ENCODE results near the gene SPNS3. TPM values are rescaled to one million over a fixed set of nuclear protein-coding genes. Genes with fewer than 3 reads are reported as not detected.

The SPNS3 gene
- total and polyA plus RNA-seq, 2 donors (not counting 1 experiment from before 2014, with no cell fraction given) = 0.44 to 0.52 TPM

GRCh38 chr17:4506892-4507291 is 73.2 kb downstream of the SPNS3 start:
- POLR2A ChIA-PET = no interaction called here
- Histone ChIP-seq H3K4me3 (ENCODE audit: control extremely low read depth in 1 of 5, extremely low read depth in 1 of 5, insufficient read depth in 1 of 5, low read depth in 2 of 5, low read length in 4 of 5) (no peak overlapping the region), H3K27ac (ENCODE audit: low read length in 2 of 2) (no peak overlapping the region), H3K4me2 (replicated peaks; ENCODE audit: low read depth, low read length, poor library complexity, severe bottlenecking) (no peak overlapping the region), H3K9ac (ENCODE audit: low read length) (no peak overlapping the region), H3K79me2 (ENCODE audit: control insufficient read depth, insufficient read depth, low read length) (no peaks in the 10 kb centered on the region), H3K9me3 (ENCODE audit: control extremely low read depth in 1 of 3, control insufficient read depth in 2 of 3, insufficient read depth in 1 of 3, low read length in 2 of 3) (peaks cover 0 to 3% (median 0%) of the 10 kb centered on the region in 3 donors), H3K36me3 (replicated peaks in 1 of 2; ENCODE audit: control extremely low read depth in 1 of 2, control insufficient read depth in 1 of 2, extremely low read depth in 1 of 2, insufficient read depth in 2 of 2, low read length in 1 of 2) (no peaks in the 10 kb centered on the region), H2AFZ (ENCODE audit: insufficient read depth, low read depth, low read length, poor library complexity, severe bottlenecking) (no peak overlapping the region), H3K27me3 (replicated peaks in 1 of 4; ENCODE audit: control extremely low read depth in 1 of 4, control insufficient read depth in 3 of 4, insufficient read depth in 4 of 4, low read length in 3 of 4) (peaks cover 0 to 64% (median 20%) of the 10 kb centered on the region in 4 experiments), H4K20me1 (ENCODE audit: control insufficient read depth, insufficient read depth, low read length, poor library complexity, severe bottlenecking) (no peaks in the 10 kb centered on the region), H3K4me1 (ENCODE audit: control insufficient read depth in 2 of 2, insufficient read depth in 2 of 2, low read length in 2 of 2) (peaks cover 0 to 7% of the 10 kb centered on the region in 2 donors)
- Mint-ChIP-seq H3K4me1 (peaks cover 1% of the 10 kb centered on the region), H3K9me3 (ENCODE audit: insufficient read depth) (no peaks in the 10 kb centered on the region), H3K4me3 (no peak overlapping the region), H3K27ac (no peak overlapping the region), H3K27me3 (peaks cover 55% of the 10 kb centered on the region)
- DNase-seq = no peak
- intact Hi-C loops (cut with micrococcal nuclease) = no loop called here
- ATAC-seq (ENCODE audit: low read depth) = no peak
- CTCF ChIA-PET = no interaction called here
- TF ChIP-seq, protein P1, sequence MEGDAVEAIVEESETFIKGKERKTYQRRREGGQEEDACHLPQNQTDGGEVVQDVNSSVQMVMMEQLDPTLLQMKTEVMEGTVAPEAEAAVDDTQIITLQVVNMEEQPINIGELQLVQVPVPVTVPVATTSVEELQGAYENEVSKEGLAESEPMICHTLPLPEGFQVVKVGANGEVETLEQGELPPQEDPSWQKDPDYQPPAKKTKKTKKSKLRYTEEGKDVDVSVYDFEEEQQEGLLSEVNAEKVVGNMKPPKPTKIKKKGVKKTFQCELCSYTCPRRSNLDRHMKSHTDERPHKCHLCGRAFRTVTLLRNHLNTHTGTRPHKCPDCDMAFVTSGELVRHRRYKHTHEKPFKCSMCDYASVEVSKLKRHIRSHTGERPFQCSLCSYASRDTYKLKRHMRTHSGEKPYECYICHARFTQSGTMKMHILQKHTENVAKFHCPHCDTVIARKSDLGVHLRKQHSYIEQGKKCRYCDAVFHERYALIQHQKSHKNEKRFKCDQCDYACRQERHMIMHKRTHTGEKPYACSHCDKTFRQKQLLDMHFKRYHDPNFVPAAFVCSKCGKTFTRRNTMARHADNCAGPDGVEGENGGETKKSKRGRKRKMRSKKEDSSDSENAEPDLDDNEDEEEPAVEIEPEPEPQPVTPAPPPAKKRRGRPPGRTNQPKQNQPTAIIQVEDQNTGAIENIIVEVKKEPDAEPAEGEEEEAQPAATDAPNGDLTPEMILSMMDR (IDR thresholded peaks at IDR 0.05) = no peak
- no peak for TF ChIP-seq EZH2 (IDR thresholded peaks at IDR 0.05; ENCODE audit: borderline replicate concordance, insufficient read depth, low read depth, low read length, poor library complexity, severe bottlenecking)
- 93% methylated on average over 8 of the region's 8 CpGs for WGBS (ENCODE audit: insufficient coverage)

DNA sequence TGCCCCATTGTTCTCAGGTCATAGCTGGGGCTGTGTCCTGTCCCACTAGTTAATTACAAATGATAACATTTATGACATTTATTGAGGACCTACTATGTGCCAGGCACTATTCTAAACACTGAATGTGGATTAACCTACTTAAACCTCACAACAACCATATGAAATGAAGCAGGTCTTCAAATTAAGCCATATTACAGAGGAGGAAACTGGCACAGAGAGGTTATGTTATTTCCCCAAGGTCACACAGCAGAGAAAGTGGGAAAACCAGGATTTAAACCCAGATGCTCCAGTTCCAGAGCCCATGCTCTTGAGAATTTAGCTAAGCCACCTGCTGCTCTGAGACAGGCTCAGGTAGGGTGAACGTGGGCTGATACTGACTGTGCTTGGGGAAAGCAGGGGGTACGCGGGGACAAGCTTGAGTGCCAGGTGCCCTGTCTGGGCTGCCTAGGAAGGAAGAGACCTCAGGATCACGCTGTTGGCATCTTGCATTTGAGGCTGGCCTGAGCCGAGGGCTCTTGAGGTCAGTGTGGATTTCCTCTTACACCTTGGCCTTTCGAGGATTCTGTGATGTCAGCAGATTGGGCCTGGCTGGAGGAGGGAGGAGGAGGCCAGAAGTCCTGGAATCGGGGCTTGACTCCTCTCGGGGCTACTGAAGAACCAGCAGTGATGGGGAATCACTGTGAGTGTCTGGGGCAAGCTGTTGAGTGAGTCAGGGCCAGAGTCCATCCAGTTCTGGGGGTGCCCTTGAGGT is 73.8 kb downstream of the SPNS3 start:
- no peak overlapping the region for H2AFZ ChIP-seq (ENCODE audit: insufficient read depth, low read depth, low read length, poor library complexity, severe bottlenecking)
- no peak overlapping the region for H3K4me2 ChIP-seq (replicated peaks; ENCODE audit: low read depth, low read length, poor library complexity, severe bottlenecking)
- H3K36me3 ChIP-seq (replicated peaks in 1 of 2; ENCODE audit: control extremely low read depth in 1 of 2, control insufficient read depth in 1 of 2, extremely low read depth in 1 of 2, insufficient read depth in 2 of 2, low read length in 1 of 2) = no peaks in the 10 kb centered on the region
- H3K79me2 ChIP-seq (ENCODE audit: control insufficient read depth, insufficient read depth, low read length) = no peaks in the 10 kb centered on the region
- H3K9me3 ChIP-seq (ENCODE audit: control extremely low read depth in 1 of 3, control insufficient read depth in 2 of 3, insufficient read depth in 1 of 3, low read length in 2 of 3) = peaks cover 0 to 3% (median 0%) of the 10 kb centered on the region in 3 donors
- CTCF ChIA-PET = no interaction called here
- Mint-ChIP-seq H3K9me3 (ENCODE audit: insufficient read depth) (no peaks in the 10 kb centered on the region), H3K27me3 (peaks cover 51% of the 10 kb centered on the region), H3K27ac (no peak overlapping the region), H3K4me3 (no peak overlapping the region), H3K4me1 (peaks cover 1% of the 10 kb centered on the region)
- H4K20me1 ChIP-seq (ENCODE audit: control insufficient read depth, insufficient read depth, low read length, poor library complexity, severe bottlenecking) = no peaks in the 10 kb centered on the region
- ATAC-seq (ENCODE audit: low read depth) (no peak), DNase-seq (no peak)
- H3K27me3 ChIP-seq (replicated peaks in 1 of 4; ENCODE audit: control extremely low read depth in 1 of 4, control insufficient read depth in 3 of 4, insufficient read depth in 4 of 4, low read length in 3 of 4) = peaks cover 0 to 60% (median 16%) of the 10 kb centered on the region in 4 experiments
- H3K4me3 ChIP-seq (ENCODE audit: control extremely low read depth in 1 of 5, extremely low read depth in 1 of 5, insufficient read depth in 1 of 5, low read depth in 2 of 5, low read length in 4 of 5) = no peak overlapping the region
- H3K4me1 ChIP-seq (ENCODE audit: control insufficient read depth in 2 of 2, insufficient read depth in 2 of 2, low read length in 2 of 2) = peaks cover 0 to 7% of the 10 kb centered on the region in 2 donors
- H3K9ac ChIP-seq (ENCODE audit: low read length) = no peak overlapping the region
- no peak overlapping the region for H3K27ac ChIP-seq (ENCODE audit: low read length in 2 of 2)
- POLR2A ChIA-PET = no interaction called here
- intact Hi-C loops (cut with micrococcal nuclease) = no loop called here
- 73% methylated on average over 7 of the region's 8 CpGs for WGBS (ENCODE audit: insufficient coverage)
- TF ChIP-seq, protein P1 (IDR thresholded peaks at IDR 0.05) = no peak
- TF ChIP-seq EZH2 (IDR thresholded peaks at IDR 0.05; ENCODE audit: borderline replicate concordance, insufficient read depth, low read depth, low read length, poor library complexity, severe bottlenecking) = no peak

All from B cell (primary cell).